DOHH2 (cell line): ENCODE results near the gene BTRC.
A peak's percentile ranks its signal among the peaks of the same experiment; 100 is the strongest.

Experiments used
- H3F3A ChIP-seq: fragments of 200-600 bp; sonication (generic), shearing (Covaris generic); 2 replicates; pipeline ENCODE4 v1.6.0; 2016; ENCODE audit warnings: antibody characterized with exemption, mild to moderate bottlenecking; ENCODE audit not compliant: control insufficient read depth, insufficient read depth
- H3K27ac ChIP-seq: fragments of 200-600 bp; sonication (generic); 2 replicates; pipeline ENCODE4 v1.5.1; 2014; ENCODE audit warnings: low read depth, mild to moderate bottlenecking, low read length, moderate library complexity
- H3K27me3 ChIP-seq: fragments of 200-600 bp; sonication (generic); 2 replicates; pipeline ENCODE4 v1.6.1; 2014; ENCODE audit warnings: mild to moderate bottlenecking, low read length, mixed read lengths; ENCODE audit not compliant: control insufficient read depth
- H3K36me3 ChIP-seq: fragments of 200-600 bp; sonication (generic); 2 replicates; pipeline ENCODE4 v1.6.1; 2014; ENCODE audit warnings: mild to moderate bottlenecking, low read length, moderate library complexity, mixed read lengths; ENCODE audit not compliant: control insufficient read depth
- H3K4me1 ChIP-seq: fragments of 200-600 bp; sonication (generic); 2 replicates; pipeline ENCODE4 v1.6.1; 2014; ENCODE audit warnings: mild to moderate bottlenecking, low read length, mixed read lengths; ENCODE audit not compliant: control insufficient read depth
- H3K4me2 ChIP-seq: fragments of 200-600 bp; sonication (generic); 2 replicates; pipeline ENCODE4 v1.6.0; 2014; ENCODE audit warnings: mild to moderate bottlenecking, low read length, moderate library complexity
- H3K4me3 ChIP-seq: fragments of 200-600 bp; sonication (generic); 2 replicates; pipeline ENCODE4 v1.5.1; 2014; ENCODE audit warnings: mild to moderate bottlenecking, low read length, mixed read lengths
- H3K79me2 ChIP-seq: fragments of 200-600 bp; sonication (generic); 2 replicates; pipeline ENCODE4 v1.6.1; 2014; ENCODE audit warnings: mild to moderate bottlenecking, low read length, mixed read lengths; ENCODE audit not compliant: control insufficient read depth
- H3K9me2 ChIP-seq: fragments of 200-600 bp; sonication (generic); replicated peaks from 2 replicates; pipeline ENCODE4 v1.6.1; 2014; ENCODE audit warnings: mild to moderate bottlenecking, low read length, mixed read lengths; ENCODE audit not compliant: control insufficient read depth
- H3K9me3 ChIP-seq: fragments of 200-600 bp; sonication (generic); 2 replicates; pipeline ENCODE4 v1.6.1; 2014; ENCODE audit warnings: antibody characterized with exemption, low read length, mixed read lengths; ENCODE audit not compliant: control insufficient read depth, insufficient read depth
- H4K20me1 ChIP-seq: fragments of 200-600 bp; sonication (generic); 2 replicates; pipeline ENCODE4 v1.6.0; 2014; ENCODE audit warnings: low read depth, mild to moderate bottlenecking, antibody characterized with exemption, low read length, moderate library complexity; ENCODE audit not compliant: control insufficient read depth, insufficient read depth
- EZH2phosphoT487 ChIP-seq: fragments of 200-600 bp; sonication (generic); IDR thresholded peaks from 2 replicates; pipeline ENCODE4 v1.6.1; 2017; ENCODE audit warnings: borderline replicate concordance, mild to moderate bottlenecking, antibody characterized with exemption, low read length, moderate library complexity, mixed read lengths
- TF ChIP-seq, protein P1 (sequence below): fragments of 200-600 bp; sonication (generic); IDR thresholded peaks from one replicate; pipeline ENCODE4 v1.5.1; 2014; ENCODE audit warnings: antibody characterized with exemption, mild to moderate bottlenecking, low read depth, low read length; ENCODE audit not compliant: poor library complexity, severe bottlenecking

The BTRC gene

DNA sequence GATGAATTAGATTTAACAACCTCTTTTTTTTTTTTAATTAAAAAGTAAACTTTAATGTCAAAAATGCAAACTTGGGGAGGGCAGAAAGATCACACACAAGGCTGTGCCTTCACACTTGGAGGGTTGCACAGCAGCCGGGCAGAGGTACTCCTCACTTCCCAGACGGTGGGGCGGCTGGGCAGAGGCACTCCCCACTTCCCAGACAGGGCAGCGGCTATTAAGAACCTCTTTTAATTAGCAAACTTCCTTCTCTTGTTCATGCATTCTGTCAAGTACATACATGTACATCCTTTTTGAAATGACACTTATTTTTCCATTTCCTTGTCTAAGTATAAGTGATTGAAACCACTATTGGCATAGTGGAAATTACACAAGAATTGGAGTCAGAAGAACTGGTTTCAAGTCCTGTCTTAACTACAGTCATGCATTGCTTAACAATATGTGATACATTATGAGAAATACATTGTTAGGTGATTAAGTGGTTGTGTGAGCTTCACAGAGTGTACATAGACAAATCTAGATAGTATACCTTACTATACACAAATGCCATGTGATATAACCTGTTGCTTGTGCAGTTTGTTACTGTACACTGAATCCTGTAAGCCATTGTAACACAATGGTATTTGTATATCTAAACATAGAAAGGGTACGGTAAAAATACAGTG, 26.5 kb downstream of the BTRC start:
- H3K4me2 ChIP-seq = peak overlapping the region; percentile 24
- no peak overlapping the region for H3K27ac ChIP-seq
- H3K36me3 ChIP-seq = no peaks in the 10 kb centered on the region
- TF ChIP-seq, protein P1, sequence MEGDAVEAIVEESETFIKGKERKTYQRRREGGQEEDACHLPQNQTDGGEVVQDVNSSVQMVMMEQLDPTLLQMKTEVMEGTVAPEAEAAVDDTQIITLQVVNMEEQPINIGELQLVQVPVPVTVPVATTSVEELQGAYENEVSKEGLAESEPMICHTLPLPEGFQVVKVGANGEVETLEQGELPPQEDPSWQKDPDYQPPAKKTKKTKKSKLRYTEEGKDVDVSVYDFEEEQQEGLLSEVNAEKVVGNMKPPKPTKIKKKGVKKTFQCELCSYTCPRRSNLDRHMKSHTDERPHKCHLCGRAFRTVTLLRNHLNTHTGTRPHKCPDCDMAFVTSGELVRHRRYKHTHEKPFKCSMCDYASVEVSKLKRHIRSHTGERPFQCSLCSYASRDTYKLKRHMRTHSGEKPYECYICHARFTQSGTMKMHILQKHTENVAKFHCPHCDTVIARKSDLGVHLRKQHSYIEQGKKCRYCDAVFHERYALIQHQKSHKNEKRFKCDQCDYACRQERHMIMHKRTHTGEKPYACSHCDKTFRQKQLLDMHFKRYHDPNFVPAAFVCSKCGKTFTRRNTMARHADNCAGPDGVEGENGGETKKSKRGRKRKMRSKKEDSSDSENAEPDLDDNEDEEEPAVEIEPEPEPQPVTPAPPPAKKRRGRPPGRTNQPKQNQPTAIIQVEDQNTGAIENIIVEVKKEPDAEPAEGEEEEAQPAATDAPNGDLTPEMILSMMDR = no peak
- TF ChIP-seq EZH2phosphoT487 = no peak
- no peaks in the 10 kb centered on the region for H3F3A ChIP-seq
- H3K4me3 ChIP-seq = no peak overlapping the region
- H3K79me2 ChIP-seq = peaks cover 3% of the 10 kb centered on the region; the same call in 1 of the 2 replicates
- no peaks in the 10 kb centered on the region for H3K27me3 ChIP-seq
- no peaks in the 10 kb centered on the region for H3K9me2 ChIP-seq
- peaks cover 18% of the 10 kb centered on the region for H3K4me1 ChIP-seq
- no peaks in the 10 kb centered on the region for H4K20me1 ChIP-seq
- H3K9me3 ChIP-seq = no peaks in the 10 kb centered on the region

DNA sequence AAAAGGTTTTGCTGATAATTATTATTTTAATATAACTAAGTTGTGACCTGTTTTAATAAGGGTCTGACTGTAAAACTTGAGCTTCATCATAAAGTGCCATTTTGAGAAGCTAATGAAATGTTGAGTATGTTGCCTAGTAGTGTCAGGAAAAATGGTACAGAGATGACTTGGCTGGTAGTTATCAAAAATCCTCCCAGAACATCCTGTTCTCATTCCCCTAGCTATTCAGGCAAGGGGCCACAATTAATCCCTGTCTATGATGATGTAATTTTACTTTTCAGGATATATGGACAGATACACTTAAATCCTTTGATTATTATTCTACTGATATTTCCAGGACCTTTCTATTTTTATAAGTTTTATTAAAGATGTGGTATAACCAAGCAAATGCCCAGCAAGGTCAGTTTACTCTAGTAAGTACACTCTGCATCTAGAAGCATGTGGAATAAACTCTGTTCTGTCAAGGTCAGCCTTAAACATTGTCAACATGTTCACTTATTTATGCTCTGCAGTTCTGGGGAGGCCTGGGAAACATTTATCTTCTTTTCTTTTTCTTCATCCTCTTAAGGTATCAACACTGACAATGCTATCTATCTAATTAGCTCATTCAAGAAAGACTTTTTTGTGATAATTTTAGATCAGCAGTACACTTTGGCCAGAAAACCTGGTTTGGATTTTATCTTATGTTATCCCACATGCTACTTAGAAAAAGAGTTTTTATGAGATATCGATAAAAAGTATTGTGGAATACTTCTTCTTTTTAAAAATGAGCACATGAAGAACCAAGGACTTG, 32.1 kb downstream of the BTRC start:
- TF ChIP-seq, protein P1 = no peak
- TF ChIP-seq EZH2phosphoT487 = no peak
- Histone ChIP-seq H3K27me3 (no peaks in the 10 kb centered on the region), H3K4me2 (no peak overlapping the region), H3K4me3 (no peak overlapping the region), H3F3A (no peaks in the 10 kb centered on the region), H3K27ac (no peak overlapping the region), H3K4me1 (peaks cover 4% of the 10 kb centered on the region), H3K36me3 (no peaks in the 10 kb centered on the region), H3K9me2 (no peaks in the 10 kb centered on the region), H3K79me2 (peaks cover 3% of the 10 kb centered on the region; the same call in 1 of the 2 replicates), H4K20me1 (no peaks in the 10 kb centered on the region), H3K9me3 (no peaks in the 10 kb centered on the region)

DNA sequence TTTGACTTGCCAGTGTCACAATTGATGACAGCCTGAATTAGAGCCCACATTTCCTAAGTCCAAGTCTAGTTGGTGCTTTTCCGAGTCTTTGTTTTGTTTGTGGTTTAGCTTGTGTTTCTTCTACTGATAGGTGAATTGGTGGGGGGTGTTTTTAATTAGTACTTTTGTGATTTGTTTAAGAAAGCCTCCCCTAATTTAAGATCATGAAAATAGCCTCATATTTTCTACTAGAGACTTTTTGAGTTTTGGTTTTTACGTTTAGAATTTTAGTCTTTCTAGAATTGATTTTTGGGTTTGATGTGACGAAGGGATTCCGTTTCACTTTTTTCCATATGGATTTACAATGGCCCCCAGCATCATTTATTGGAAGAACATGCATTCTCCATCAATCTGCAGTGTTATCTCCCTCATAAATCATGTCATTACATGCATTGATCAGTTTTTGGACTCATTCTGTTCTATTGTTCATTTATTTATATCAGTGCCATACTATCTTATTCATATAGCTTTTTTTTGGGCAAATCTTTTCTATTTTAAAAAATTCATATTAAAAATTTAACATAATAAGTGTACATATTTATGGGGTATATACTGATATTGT, 32.8 kb downstream of the BTRC start:
- Histone ChIP-seq H3K4me2 (no peak overlapping the region), H3K27me3 (no peaks in the 10 kb centered on the region), H3K9me2 (no peaks in the 10 kb centered on the region), H3K36me3 (no peaks in the 10 kb centered on the region), H4K20me1 (no peaks in the 10 kb centered on the region), H3K4me1 (no peaks in the 10 kb centered on the region), H3F3A (no peaks in the 10 kb centered on the region), H3K4me3 (no peak overlapping the region), H3K79me2 (no peaks in the 10 kb centered on the region), H3K9me3 (no peaks in the 10 kb centered on the region), H3K27ac (no peak overlapping the region)
- no peak for TF ChIP-seq EZH2phosphoT487
- TF ChIP-seq, protein P1 = no peak
